Measurements from ENCODE around the gene SIM2.

SIM2 gene

GRCh38 chr21:36717976-36718375, 19.1 kb downstream of the SIM2 start:
- Histone ChIP-seq H3K9me3 (ENCODE audit: control insufficient read depth, low read length) (no peaks in the 10 kb centered on the region), H3K36me3 (ENCODE audit: control insufficient read depth, insufficient read depth, low read length) (no peaks in the 10 kb centered on the region), H3K27me3 (ENCODE audit: control insufficient read depth, insufficient read depth, low read length, poor library complexity, severe bottlenecking) (peaks cover 21% of the 10 kb centered on the region), H3K4me3 (ENCODE audit: insufficient read depth, low read depth, low read length) (no peak overlapping the region), H3K27ac (ENCODE audit: insufficient read depth, low read depth, low read length, poor library complexity, severe bottlenecking) (no peak overlapping the region), H3K4me1 (ENCODE audit: control insufficient read depth, insufficient read depth, low read length) (no peaks in the 10 kb centered on the region)
- WGBS, 2 experiments: 59 to 62% methylated on average over 6 of the region's 6 CpGs

GRCh38 chr21:36718951-36719501, 20.1 kb downstream of the SIM2 start:
- H3K27ac ChIP-seq (ENCODE audit: insufficient read depth, low read depth, low read length, poor library complexity, severe bottlenecking): no peak overlapping the region
- H3K4me3 ChIP-seq (ENCODE audit: insufficient read depth, low read depth, low read length): no peak overlapping the region
- peaks cover 10% of the 10 kb centered on the region for H3K27me3 ChIP-seq (ENCODE audit: control insufficient read depth, insufficient read depth, low read length, poor library complexity, severe bottlenecking)
- H3K36me3 ChIP-seq (ENCODE audit: control insufficient read depth, insufficient read depth, low read length): no peaks in the 10 kb centered on the region
- H3K9me3 ChIP-seq (ENCODE audit: control insufficient read depth, low read length): no peaks in the 10 kb centered on the region
- H3K4me1 ChIP-seq (ENCODE audit: control insufficient read depth, insufficient read depth, low read length): no peaks in the 10 kb centered on the region
- WGBS, 2 experiments: 89 to 91% methylated on average over 18 of the region's 18 CpGs

GRCh38 chr21:36719614-36720013, 20.7 kb downstream of the SIM2 start:
- no peaks in the 10 kb centered on the region for H3K4me1 ChIP-seq (ENCODE audit: control insufficient read depth, insufficient read depth, low read length)
- no peaks in the 10 kb centered on the region for H3K36me3 ChIP-seq (ENCODE audit: control insufficient read depth, insufficient read depth, low read length)
- H3K27me3 ChIP-seq (ENCODE audit: control insufficient read depth, insufficient read depth, low read length, poor library complexity, severe bottlenecking): peaks cover 4% of the 10 kb centered on the region
- H3K9me3 ChIP-seq (ENCODE audit: control insufficient read depth, low read length): no peaks in the 10 kb centered on the region
- no peak overlapping the region for H3K27ac ChIP-seq (ENCODE audit: insufficient read depth, low read depth, low read length, poor library complexity, severe bottlenecking)
- no peak overlapping the region for H3K4me3 ChIP-seq (ENCODE audit: insufficient read depth, low read depth, low read length)
- WGBS, 2 experiments: 92 to 97% methylated on average over 10 of the region's 10 CpGs

- Histone ChIP-seq H3K36me3 (ENCODE audit: control insufficient read depth, insufficient read depth, low read length) (no peaks in the 10 kb centered on the region), H3K27me3 (ENCODE audit: control insufficient read depth, insufficient read depth, low read length, poor library complexity, severe bottlenecking) (no peaks in the 10 kb centered on the region), H3K9me3 (ENCODE audit: control insufficient read depth, low read length) (no peaks in the 10 kb centered on the region), H3K27ac (ENCODE audit: insufficient read depth, low read depth, low read length, poor library complexity, severe bottlenecking) (no peak overlapping the region), H3K4me3 (ENCODE audit: insufficient read depth, low read depth, low read length) (no peak overlapping the region), H3K4me1 (ENCODE audit: control insufficient read depth, insufficient read depth, low read length) (no peaks in the 10 kb centered on the region)
- WGBS, 2 experiments: 94 to 96% methylated on average over 7 of the region's 7 CpGs
Measured at GRCh38 chr21:36721817-36722216, 22.9 kb downstream of the SIM2 start.

GRCh38 chr21:36722370-36723368, 23.8 kb downstream of the SIM2 start:
- H3K36me3 ChIP-seq (ENCODE audit: control insufficient read depth, insufficient read depth, low read length): no peaks in the 10 kb centered on the region
- H3K4me1 ChIP-seq (ENCODE audit: control insufficient read depth, insufficient read depth, low read length): no peaks in the 10 kb centered on the region
- WGBS, 2 experiments: 93 to 94% methylated on average over 25 of the region's 25 CpGs
- H3K9me3 ChIP-seq (ENCODE audit: control insufficient read depth, low read length): no peaks in the 10 kb centered on the region
- H3K27me3 ChIP-seq (ENCODE audit: control insufficient read depth, insufficient read depth, low read length, poor library complexity, severe bottlenecking): no peaks in the 10 kb centered on the region
- no peak overlapping the region for H3K4me3 ChIP-seq (ENCODE audit: insufficient read depth, low read depth, low read length)
- H3K27ac ChIP-seq (ENCODE audit: insufficient read depth, low read depth, low read length, poor library complexity, severe bottlenecking): no peak overlapping the region

- Histone ChIP-seq H3K36me3 (ENCODE audit: control insufficient read depth, insufficient read depth, low read length) (no peaks in the 10 kb centered on the region), H3K27me3 (ENCODE audit: control insufficient read depth, insufficient read depth, low read length, poor library complexity, severe bottlenecking) (no peaks in the 10 kb centered on the region), H3K4me3 (ENCODE audit: insufficient read depth, low read depth, low read length) (no peak overlapping the region), H3K9me3 (ENCODE audit: control insufficient read depth, low read length) (no peaks in the 10 kb centered on the region), H3K4me1 (ENCODE audit: control insufficient read depth, insufficient read depth, low read length) (no peaks in the 10 kb centered on the region), H3K27ac (ENCODE audit: insufficient read depth, low read depth, low read length, poor library complexity, severe bottlenecking) (no peak overlapping the region)
- WGBS, 2 experiments: 93 to 94% methylated on average over 14 of the region's 14 CpGs
Measured at GRCh38 chr21:36723371-36723881, 24.5 kb downstream of the SIM2 start.

- Histone ChIP-seq H3K4me3 (ENCODE audit: insufficient read depth, low read depth, low read length) (no peak overlapping the region), H3K27me3 (ENCODE audit: control insufficient read depth, insufficient read depth, low read length, poor library complexity, severe bottlenecking) (no peaks in the 10 kb centered on the region), H3K9me3 (ENCODE audit: control insufficient read depth, low read length) (no peaks in the 10 kb centered on the region), H3K4me1 (ENCODE audit: control insufficient read depth, insufficient read depth, low read length) (no peaks in the 10 kb centered on the region), H3K27ac (ENCODE audit: insufficient read depth, low read depth, low read length, poor library complexity, severe bottlenecking) (no peak overlapping the region), H3K36me3 (ENCODE audit: control insufficient read depth, insufficient read depth, low read length) (no peaks in the 10 kb centered on the region)
- WGBS, 2 experiments: 99% methylated on average over 3 of the region's 3 CpGs
Measured at GRCh38 chr21:36724660-36725059, 25.7 kb downstream of the SIM2 start.

- H3K27me3 ChIP-seq (ENCODE audit: control insufficient read depth, insufficient read depth, low read length, poor library complexity, severe bottlenecking): no peaks in the 10 kb centered on the region
- WGBS, 2 experiments: 94 to 95% methylated on average over 12 of the region's 12 CpGs
- no peaks in the 10 kb centered on the region for H3K36me3 ChIP-seq (ENCODE audit: control insufficient read depth, insufficient read depth, low read length)
- H3K9me3 ChIP-seq (ENCODE audit: control insufficient read depth, low read length): no peaks in the 10 kb centered on the region
- H3K27ac ChIP-seq (ENCODE audit: insufficient read depth, low read depth, low read length, poor library complexity, severe bottlenecking): no peak overlapping the region
- H3K4me1 ChIP-seq (ENCODE audit: control insufficient read depth, insufficient read depth, low read length): no peaks in the 10 kb centered on the region
- no peak overlapping the region for H3K4me3 ChIP-seq (ENCODE audit: insufficient read depth, low read depth, low read length)
Measured at GRCh38 chr21:36725793-36726386, 27.0 kb downstream of the SIM2 start.

GRCh38 chr21:36727866-36728265, 29.0 kb downstream of the SIM2 start:
- no peaks in the 10 kb centered on the region for H3K4me1 ChIP-seq (ENCODE audit: control insufficient read depth, insufficient read depth, low read length)
- no peak overlapping the region for H3K27ac ChIP-seq (ENCODE audit: insufficient read depth, low read depth, low read length, poor library complexity, severe bottlenecking)
- H3K27me3 ChIP-seq (ENCODE audit: control insufficient read depth, insufficient read depth, low read length, poor library complexity, severe bottlenecking): no peaks in the 10 kb centered on the region
- no peaks in the 10 kb centered on the region for H3K36me3 ChIP-seq (ENCODE audit: control insufficient read depth, insufficient read depth, low read length)
- H3K9me3 ChIP-seq (ENCODE audit: control insufficient read depth, low read length): no peaks in the 10 kb centered on the region
- H3K4me3 ChIP-seq (ENCODE audit: insufficient read depth, low read depth, low read length): no peak overlapping the region
- 87% methylated on average over 6 of the region's 6 CpGs for WGBS, 2 experiments

Measured in ectodermal cell (in vitro differentiated cells).